ENCODE results near the gene SLC17A6. TPM values are rescaled to one million over a fixed set of nuclear protein-coding genes. Genes with fewer than 3 reads are reported as not detected.

The SLC17A6 gene
- total RNA-seq, 1 experiment from 2014 or later, result 0.24 TPM

DNA sequence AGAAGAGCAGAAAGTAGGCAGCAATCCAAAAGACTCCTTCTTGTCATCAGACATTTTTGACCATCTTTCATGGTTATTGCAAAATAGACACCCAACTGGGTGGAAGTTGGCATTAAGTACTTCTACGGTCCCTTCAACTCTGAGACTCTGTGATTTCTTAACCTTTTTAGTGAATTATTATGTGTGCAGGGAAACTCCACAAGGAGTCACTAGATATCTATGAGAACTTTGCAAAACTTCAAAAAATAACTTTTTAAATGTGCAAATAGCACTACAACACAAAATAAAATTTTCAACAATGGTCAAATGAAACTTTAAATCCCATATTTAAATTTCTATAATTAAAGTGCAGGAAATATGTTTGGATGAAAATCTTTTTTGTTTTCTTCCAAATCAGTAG lies 88.7 kb downstream of the SLC17A6 start:
- H3K4me1 Mint-ChIP-seq, result peaks cover 11% of the 10 kb centered on the region

More for the DNA sequence above, 88.7 kb downstream of the SLC17A6 start:
- no peaks in the 10 kb centered on the region for H3K27me3 Mint-ChIP-seq (ENCODE audit: low read depth)
- no peak overlapping the region for H3K4me3 Mint-ChIP-seq
- ChIA-PET CTCF (no interaction called here), POLR2A (no interaction called here)
- H3K27ac Mint-ChIP-seq, result no peak overlapping the region
- TF ChIP-seq SP1 (CRISPR knock-in tag; conservative IDR thresholded peaks at IDR 0.05) (no peak), NR1H2 (CRISPR knock-in tag; IDR thresholded peaks at IDR 0.05) (no peak), FOXJ3 (CRISPR knock-in tag; IDR thresholded peaks at IDR 0.05; ENCODE audit: borderline replicate concordance) (no peak)
- TF ChIP-seq, protein P1, sequence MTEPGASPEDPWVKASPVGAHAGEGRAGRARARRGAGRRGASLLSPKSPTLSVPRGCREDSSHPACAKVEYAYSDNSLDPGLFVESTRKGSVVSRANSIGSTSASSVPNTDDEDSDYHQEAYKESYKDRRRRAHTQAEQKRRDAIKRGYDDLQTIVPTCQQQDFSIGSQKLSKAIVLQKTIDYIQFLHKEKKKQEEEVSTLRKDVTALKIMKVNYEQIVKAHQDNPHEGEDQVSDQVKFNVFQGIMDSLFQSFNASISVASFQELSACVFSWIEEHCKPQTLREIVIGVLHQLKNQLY (CRISPR knock-in tag; IDR thresholded peaks at IDR 0.05), result no peak
- ATAC-seq (no peak), DNase-seq (ENCODE audit: low spot score) (no peak)
- H3K9me3 Mint-ChIP-seq, result no peaks in the 10 kb centered on the region; the same call in 1 of the 2 replicates
- no peaks in the 10 kb centered on the region for H3K36me3 Mint-ChIP-seq

Other genes with a start within 250 kb of the SLC17A6 start
- 6.3 to 6.9 TPM (median 6.7 TPM) in 3 replicates for gene ANO5, start 145.3 kb upstream of the SLC17A6 start, total RNA-seq (2021)